ENCODE results near the gene DNAJB2.
A peak's percentile ranks its signal among the peaks of the same experiment; 100 is the strongest.
"Not testable (repeated sequence)": the region's sequence is repeated elsewhere in the genome, so short reads cannot be mapped to it uniquely, and the experiment has no call there.

Gene DNAJB2

DNA sequence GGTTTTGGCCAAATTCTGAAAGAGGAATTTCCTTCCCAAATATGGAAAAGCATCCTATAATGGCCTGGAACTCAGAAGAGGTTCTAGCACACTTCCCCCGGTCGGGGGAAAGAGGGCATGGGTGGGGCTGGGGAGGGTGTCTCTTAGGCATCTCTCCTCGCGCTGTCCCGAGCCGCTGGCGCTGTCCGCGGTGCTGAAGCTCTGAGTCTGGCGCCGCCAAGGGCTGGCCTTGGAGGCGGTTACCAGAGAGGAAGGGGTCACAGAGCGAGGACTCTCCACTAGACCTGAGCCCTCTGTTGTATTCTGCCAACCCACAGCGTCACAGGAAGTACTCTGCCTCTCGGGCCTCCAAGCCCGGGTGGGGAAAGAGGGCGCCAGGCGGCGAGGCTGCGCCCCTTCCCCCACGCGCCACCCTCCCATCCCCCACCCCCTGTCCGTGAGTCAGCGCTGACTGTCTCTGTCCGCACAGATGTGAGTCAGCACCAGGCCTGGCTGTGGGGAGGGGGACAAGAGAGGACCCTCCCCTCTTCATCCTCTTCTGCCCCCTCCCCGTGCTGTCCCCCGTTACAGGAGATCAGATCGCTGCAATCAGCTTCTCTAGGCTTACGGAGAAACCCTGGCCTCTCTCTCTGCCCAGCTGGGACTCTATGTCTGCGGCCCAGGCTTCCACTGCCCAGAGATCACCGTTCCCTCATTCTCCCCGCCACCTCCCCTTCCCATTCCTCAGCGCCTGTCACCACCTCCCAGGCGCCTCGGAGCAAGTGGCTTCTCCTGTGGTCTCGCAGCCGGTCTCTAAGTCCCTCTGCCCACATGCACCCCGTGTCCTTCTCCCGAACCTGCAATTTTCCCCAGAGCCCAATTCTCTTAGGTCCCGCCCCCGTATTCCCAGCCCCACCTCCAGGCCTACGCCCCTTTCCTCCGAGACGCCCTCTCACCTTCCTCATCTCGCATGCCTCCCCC is 29.3 kb downstream of the DNAJB2 start:
- peak; percentile 71 for DNase-seq (ENCODE audit: insufficient read length, low spot score)
- peak; percentile 41 for FAIRE-seq
- TF ChIP-seq TAF1 (IDR thresholded peaks at IDR 0.05; ENCODE audit: low read depth, low read length) (no peak), POLR2A (IDR thresholded peaks at IDR 0.05; ENCODE audit: low read depth, low read length) (no peak), POU2F2 (IDR thresholded peaks at IDR 0.05; ENCODE audit: low read depth, low read length) (no peak), POLR2AphosphoS5 (IDR thresholded peaks at IDR 0.05; ENCODE audit: low read depth, low read length) (no peak), PAX5 (IDR thresholded peaks at IDR 0.05; ENCODE audit: insufficient read depth, low read length, severe bottlenecking) (no peak), SPI1 (IDR thresholded peaks at IDR 0.05; ENCODE audit: low read depth, low read length) (no peak)

DNA sequence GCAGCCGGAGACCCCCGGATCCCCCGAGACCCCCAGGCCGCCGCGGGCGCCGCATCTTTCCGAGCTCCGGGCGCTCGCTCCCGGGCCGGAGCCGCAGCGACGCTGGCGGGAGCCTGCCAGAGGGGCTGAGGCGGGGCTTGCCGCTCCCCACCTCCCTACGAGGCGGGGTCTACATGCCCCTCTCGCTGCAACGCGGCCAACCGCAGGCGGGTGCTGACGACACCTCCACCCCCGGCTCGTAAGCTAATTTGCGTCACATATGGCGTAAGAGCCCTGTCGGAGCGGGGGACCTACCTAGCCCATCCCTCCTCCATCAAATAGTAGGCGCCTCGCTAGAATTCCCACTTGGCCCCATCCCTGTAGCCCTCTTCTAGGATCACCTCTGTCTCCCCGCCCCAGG is 30.1 kb downstream of the DNAJB2 start, which contains the start of gene PTPRN:
PTPRN (minus strand) TSS at position 124 of the 400 bp plus-strand sequence; CDS start at position 55, 69 bp downstream.
- no peak for DNase-seq (ENCODE audit: insufficient read length, low spot score)
- TF ChIP-seq POLR2A (IDR thresholded peaks at IDR 0.05; ENCODE audit: low read depth, low read length) (no peak), PAX5 (IDR thresholded peaks at IDR 0.05; ENCODE audit: insufficient read depth, low read length, severe bottlenecking) (no peak), SPI1 (IDR thresholded peaks at IDR 0.05; ENCODE audit: low read depth, low read length) (no peak)
- FAIRE-seq, result no peak

DNA sequence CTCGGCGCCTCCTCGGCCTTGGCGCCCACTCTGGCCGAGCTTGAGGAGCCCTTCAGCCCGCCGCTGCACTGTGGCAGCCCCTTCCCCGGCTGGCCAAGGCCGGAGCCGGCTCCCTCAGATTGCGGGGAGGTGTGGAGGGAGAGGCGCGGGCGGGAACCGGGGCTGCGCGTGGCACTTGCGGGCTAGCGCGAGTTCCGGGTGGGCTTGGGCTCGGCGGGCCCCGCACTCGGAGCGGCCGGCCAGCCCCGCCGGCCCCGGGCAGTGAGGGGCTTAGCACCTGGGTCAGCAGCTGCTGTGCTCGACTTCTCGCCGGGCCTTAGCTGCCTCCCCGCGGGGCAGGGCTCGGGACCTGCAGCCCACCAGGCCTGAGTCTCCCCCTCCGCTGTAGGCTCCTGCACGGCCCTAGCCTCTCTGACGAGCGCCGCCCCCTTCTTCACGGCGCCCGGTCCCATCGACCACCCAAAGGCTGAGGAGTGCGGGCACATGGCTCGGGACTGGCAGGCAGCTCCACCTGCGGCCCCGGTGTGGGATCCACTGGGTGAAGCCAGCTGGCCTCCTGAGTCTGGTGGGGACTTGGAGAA is 33.6 kb downstream of the DNAJB2 start:
- DNase-seq (ENCODE audit: insufficient read length, low spot score); FAIRE-seq: not testable (repeated sequence)

DNA sequence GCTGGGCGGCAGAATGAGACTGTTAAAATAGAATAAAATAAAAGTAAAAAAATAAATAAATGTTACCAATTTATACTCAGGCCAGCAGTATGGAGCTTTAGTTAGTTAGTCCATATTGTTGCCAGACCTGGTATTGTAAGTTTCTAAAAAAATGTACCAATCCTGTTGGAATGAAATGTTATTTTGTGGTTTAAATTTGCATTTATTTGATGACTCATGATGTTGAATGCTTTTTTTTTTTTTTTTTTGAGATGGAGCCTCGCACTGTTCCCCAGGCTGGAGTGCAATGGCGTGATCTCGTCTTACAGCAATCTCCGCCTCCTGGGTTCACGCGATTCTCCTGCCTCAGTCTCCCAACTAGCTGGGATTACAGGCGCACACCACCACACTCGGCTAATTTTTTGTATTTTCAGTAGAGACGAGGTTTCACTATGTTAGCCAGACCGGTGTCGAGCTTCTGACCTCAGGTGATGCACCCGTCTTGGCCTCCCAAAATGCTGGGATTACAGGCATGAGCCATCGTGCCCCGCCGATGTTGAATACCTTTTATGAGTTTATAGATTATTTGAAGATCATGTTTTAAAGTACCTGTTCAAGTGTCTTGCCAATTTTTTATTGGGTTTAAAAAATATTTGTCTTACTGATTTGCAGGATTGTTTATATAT is 35.8 kb downstream of the DNAJB2 start:
- DNase-seq (ENCODE audit: insufficient read length, low spot score) (no peak), FAIRE-seq (no peak)
- TF ChIP-seq TAF1 (IDR thresholded peaks at IDR 0.05; ENCODE audit: low read depth, low read length) (no peak), SPI1 (IDR thresholded peaks at IDR 0.05; ENCODE audit: low read depth, low read length) (no peak), POLR2AphosphoS5 (IDR thresholded peaks at IDR 0.05; ENCODE audit: low read depth, low read length) (no peak), POLR2A (IDR thresholded peaks at IDR 0.05; ENCODE audit: low read depth, low read length) (no peak), POU2F2 (IDR thresholded peaks at IDR 0.05; ENCODE audit: low read depth, low read length) (no peak), PAX5 (IDR thresholded peaks at IDR 0.05; ENCODE audit: insufficient read depth, low read length, severe bottlenecking) (no peak)

DNA sequence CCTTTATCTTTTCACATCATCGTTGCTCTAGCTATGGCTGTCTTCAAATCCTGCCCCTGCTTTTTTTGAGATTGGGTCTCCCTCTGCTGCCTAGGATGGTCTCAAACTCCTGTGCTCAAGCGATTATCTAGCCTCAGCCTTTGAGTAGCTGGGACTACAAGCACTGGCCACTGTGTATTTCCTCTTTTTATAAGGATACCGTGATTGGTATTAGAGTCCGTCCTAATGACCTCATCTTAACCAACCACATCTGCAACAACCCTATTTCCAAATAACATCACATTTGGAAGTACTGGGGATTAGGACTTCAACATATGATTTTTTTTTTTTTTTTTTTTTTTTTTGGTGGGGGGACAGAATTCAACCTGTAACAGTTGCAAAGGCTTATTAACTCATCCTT is 44.3 kb downstream of the DNAJB2 start:
- FAIRE-seq (no peak), DNase-seq (ENCODE audit: insufficient read length, low spot score) (no peak)
- TF ChIP-seq POLR2A (IDR thresholded peaks at IDR 0.05; ENCODE audit: low read depth, low read length) (no peak), SPI1 (IDR thresholded peaks at IDR 0.05; ENCODE audit: low read depth, low read length) (no peak), POU2F2 (IDR thresholded peaks at IDR 0.05; ENCODE audit: low read depth, low read length) (no peak), POLR2AphosphoS5 (IDR thresholded peaks at IDR 0.05; ENCODE audit: low read depth, low read length) (no peak), TAF1 (IDR thresholded peaks at IDR 0.05; ENCODE audit: low read depth, low read length) (no peak), PAX5 (IDR thresholded peaks at IDR 0.05; ENCODE audit: insufficient read depth, low read length, severe bottlenecking) (no peak)

DNA sequence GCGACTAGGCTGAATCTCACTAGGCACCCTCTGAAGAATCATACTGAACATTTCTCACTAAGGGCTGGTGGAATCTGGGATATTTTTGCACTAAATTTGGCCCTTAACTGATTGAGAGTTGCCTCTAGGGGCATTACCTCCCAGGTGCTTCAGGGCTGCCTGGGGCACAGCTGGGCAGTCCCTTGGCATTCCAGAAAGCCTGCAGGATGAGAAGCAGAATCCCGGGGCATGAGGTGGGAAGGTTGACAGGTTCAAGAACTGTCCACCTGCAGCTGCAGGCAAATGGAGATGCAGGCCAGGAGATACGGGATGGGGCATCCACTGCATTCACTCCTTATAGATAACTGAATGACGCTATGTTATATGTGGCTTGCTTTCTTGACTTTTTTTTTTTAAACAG is 46.0 kb downstream of the DNAJB2 start:
- DNase-seq (ENCODE audit: insufficient read length, low spot score) (no peak), FAIRE-seq (no peak)
- TF ChIP-seq POU2F2 (IDR thresholded peaks at IDR 0.05; ENCODE audit: low read depth, low read length), result no peak
- TF ChIP-seq TAF1 (IDR thresholded peaks at IDR 0.05; ENCODE audit: low read depth, low read length), result no peak
- no peak for TF ChIP-seq SPI1 (IDR thresholded peaks at IDR 0.05; ENCODE audit: low read depth, low read length)
- TF ChIP-seq PAX5 (IDR thresholded peaks at IDR 0.05; ENCODE audit: insufficient read depth, low read length, severe bottlenecking), result no peak
- TF ChIP-seq POLR2A (IDR thresholded peaks at IDR 0.05; ENCODE audit: low read depth, low read length), result no peak
- TF ChIP-seq POLR2AphosphoS5 (IDR thresholded peaks at IDR 0.05; ENCODE audit: low read depth, low read length), result no peak

DNA sequence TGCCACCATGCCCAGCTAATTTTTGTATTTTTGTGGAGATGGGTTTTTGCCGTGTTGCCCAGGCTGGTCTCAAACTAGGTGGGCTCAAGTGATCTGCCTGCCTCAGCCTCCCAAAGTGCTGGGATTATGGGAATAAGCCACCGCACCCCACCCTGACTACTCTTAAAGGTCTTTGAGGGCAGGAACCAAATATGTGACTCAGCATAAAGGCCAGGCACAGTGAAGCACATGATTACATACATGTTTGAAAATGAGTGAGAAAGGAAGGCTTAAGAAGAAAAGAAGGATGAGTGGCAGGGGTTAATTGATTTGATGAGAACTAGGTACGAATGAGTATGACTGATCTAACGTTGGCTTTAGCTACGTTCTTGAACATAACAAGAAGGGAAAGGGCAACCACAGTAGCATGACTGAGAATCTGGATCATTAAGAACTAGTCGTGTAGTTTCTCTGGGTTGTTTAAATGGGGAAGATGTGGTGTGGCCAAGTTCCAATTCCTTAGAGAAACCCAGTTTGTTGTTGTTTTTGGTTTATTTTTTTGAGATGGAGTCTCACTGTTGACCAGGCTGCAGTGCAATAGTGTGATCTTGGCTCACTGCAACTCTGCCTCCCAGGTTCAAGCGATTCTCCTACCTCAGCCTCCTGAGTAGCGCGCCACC is 46.6 kb downstream of the DNAJB2 start:
- no peak for DNase-seq (ENCODE audit: insufficient read length, low spot score)
- FAIRE-seq, result no peak
- TF ChIP-seq POLR2A (IDR thresholded peaks at IDR 0.05; ENCODE audit: low read depth, low read length) (no peak), SPI1 (IDR thresholded peaks at IDR 0.05; ENCODE audit: low read depth, low read length) (no peak), TAF1 (IDR thresholded peaks at IDR 0.05; ENCODE audit: low read depth, low read length) (no peak), POLR2AphosphoS5 (IDR thresholded peaks at IDR 0.05; ENCODE audit: low read depth, low read length) (no peak), PAX5 (IDR thresholded peaks at IDR 0.05; ENCODE audit: insufficient read depth, low read length, severe bottlenecking) (no peak)

DNA sequence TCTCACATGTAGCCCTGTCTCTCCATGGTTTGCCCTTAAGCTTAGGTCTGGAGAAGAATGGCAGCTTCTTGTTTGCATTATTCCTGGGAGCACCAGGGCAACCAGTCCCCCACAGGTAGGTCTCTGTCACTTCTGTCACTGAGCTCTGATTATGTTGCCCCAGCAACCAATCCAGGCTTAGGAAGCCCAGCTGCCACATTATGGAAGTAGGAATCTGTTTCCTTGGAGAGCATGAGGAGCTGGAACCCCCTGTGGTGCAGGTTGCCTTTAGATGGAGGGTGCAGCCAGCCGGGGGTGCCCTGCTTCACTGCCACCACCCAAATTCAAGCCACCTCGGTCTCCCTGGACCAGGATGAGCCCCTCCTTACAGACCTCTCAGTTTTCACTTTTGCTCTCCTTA is 48.6 kb downstream of the DNAJB2 start:
- TF ChIP-seq PAX5 (IDR thresholded peaks at IDR 0.05; ENCODE audit: insufficient read depth, low read length, severe bottlenecking), result no peak
- no peak for TF ChIP-seq TAF1 (IDR thresholded peaks at IDR 0.05; ENCODE audit: low read depth, low read length)
- TF ChIP-seq SPI1 (IDR thresholded peaks at IDR 0.05; ENCODE audit: low read depth, low read length), result no peak
- no peak for TF ChIP-seq POLR2A (IDR thresholded peaks at IDR 0.05; ENCODE audit: low read depth, low read length)
- no peak for TF ChIP-seq POLR2AphosphoS5 (IDR thresholded peaks at IDR 0.05; ENCODE audit: low read depth, low read length)
- no peak for TF ChIP-seq POU2F2 (IDR thresholded peaks at IDR 0.05; ENCODE audit: low read depth, low read length)
- DNase-seq (ENCODE audit: insufficient read length, low spot score) (no peak), FAIRE-seq (no peak)

DNA sequence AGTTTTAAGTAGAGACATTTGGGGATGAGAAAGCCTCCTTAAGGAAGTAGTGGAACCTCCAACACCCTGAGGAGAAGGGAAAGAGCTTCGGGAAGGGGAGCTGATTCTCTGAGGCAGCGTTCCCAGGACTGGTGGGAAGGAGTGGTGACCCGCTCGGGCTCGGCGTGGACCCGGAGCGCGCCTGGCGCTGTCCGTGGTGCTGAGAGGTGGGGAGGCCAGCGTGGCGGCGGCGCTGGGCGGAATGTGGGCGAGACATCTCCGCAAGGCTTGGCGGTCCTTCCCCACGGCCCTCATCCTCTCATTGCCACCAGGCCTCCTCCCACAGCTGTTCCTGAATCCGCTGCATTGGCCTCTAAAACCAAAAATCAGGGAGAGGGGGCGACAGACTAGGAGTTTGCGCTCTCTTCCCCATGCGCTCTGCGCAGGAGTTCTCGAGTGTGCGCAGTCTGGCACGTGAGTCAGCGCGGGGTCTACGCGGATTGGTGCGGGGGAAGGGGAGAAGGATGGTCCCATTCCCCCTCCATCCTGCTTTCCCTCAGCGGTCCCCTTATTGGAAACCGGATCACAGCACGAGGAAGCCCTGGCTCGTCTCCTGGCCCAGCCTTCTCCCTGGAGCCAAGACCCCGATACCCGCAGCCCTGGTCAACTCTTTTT is 52.5 kb downstream of the DNAJB2 start:
- TF ChIP-seq POU2F2 (IDR thresholded peaks at IDR 0.05; ENCODE audit: low read depth, low read length) (no peak), POLR2AphosphoS5 (IDR thresholded peaks at IDR 0.05; ENCODE audit: low read depth, low read length) (no peak), SPI1 (IDR thresholded peaks at IDR 0.05; ENCODE audit: low read depth, low read length) (no peak), TAF1 (IDR thresholded peaks at IDR 0.05; ENCODE audit: low read depth, low read length) (no peak), PAX5 (IDR thresholded peaks at IDR 0.05; ENCODE audit: insufficient read depth, low read length, severe bottlenecking) (no peak), POLR2A (IDR thresholded peaks at IDR 0.05; ENCODE audit: low read depth, low read length) (no peak)
- DNase-seq (ENCODE audit: insufficient read length, low spot score) (no peak), FAIRE-seq (no peak)
